ENCODE measurements around the gene SAMD1. TPM values are rescaled to one million over a fixed set of nuclear protein-coding genes. Genes with fewer than 3 reads are reported as not detected.

Gene SAMD1
- total and polyA plus RNA-seq, 2 of the 8 experiments (the other 6 are each of a cell fraction or from before 2014, with no cell fraction given) = 40.0 to 100 TPM

- TF ChIP-seq BACH1 (IDR thresholded peaks at IDR 0.05; ENCODE audit: low read length) = no peak
- TF ChIP-seq GTF2F1 (IDR thresholded peaks at IDR 0.05; ENCODE audit: borderline replicate concordance, low read depth, low read length) = no peak
- TF ChIP-seq BRCA1 (IDR thresholded peaks at IDR 0.05; ENCODE audit: low read depth, low read length) = no peak
- TF ChIP-seq CBX8 (IDR thresholded peaks at IDR 0.05; ENCODE audit: borderline replicate concordance, low read depth, low read length) = no peak
- TF ChIP-seq GABPA (IDR thresholded peaks at IDR 0.05; ENCODE audit: borderline replicate concordance, insufficient read depth, low read length) = no peak
Observed at GRCh38 chr19:14096272-14096992, 5.9 kb upstream of the SAMD1 start (continued).
